Neuronal stem cell (in vitro differentiated cells): ENCODE measurements around the gene NSD2.

Experiments
- DNase-seq: peaks from one replicate; pipeline ENCODE4 v3.0.0-alpha.2; 2013; ENCODE audit warnings: low spot score
- H2AFZ ChIP-seq: one replicate; pipeline ENCODE4 v1.6.1; 2013; ENCODE audit warnings: mild to moderate bottlenecking, low read length, inconsistent platforms
- H2AK5ac ChIP-seq: 2 replicates; pipeline ENCODE4 v1.6.1; 2013; ENCODE audit warnings: low read depth, mild to moderate bottlenecking, inconsistent platforms, low read length, moderate library complexity, mixed read lengths
- H2BK120ac ChIP-seq: 2 replicates; pipeline ENCODE4 v1.6.1; 2013; ENCODE audit warnings: low read depth, mild to moderate bottlenecking, inconsistent platforms, low read length, moderate library complexity, mixed read lengths
- H2BK12ac ChIP-seq: one replicate; pipeline ENCODE4 v1.6.1; 2013; ENCODE audit warnings: low read length, inconsistent platforms
- H2BK15ac ChIP-seq: 2 replicates; pipeline ENCODE4 v1.6.1; 2013; ENCODE audit warnings: mild to moderate bottlenecking, low read length, inconsistent platforms, mixed read lengths
- H2BK5ac ChIP-seq: one replicate; pipeline ENCODE4 v1.6.1; 2013; ENCODE audit warnings: inconsistent platforms, mild to moderate bottlenecking, low read length, moderate library complexity
- H3K14ac ChIP-seq: one replicate; pipeline ENCODE4 v1.6.1; 2013; ENCODE audit warnings: low read length, inconsistent platforms
- H3K18ac ChIP-seq: 2 replicates; pipeline ENCODE4 v1.6.1; 2013; ENCODE audit warnings: low read length, inconsistent platforms
- H3K23ac ChIP-seq: 2 replicates; pipeline ENCODE4 v1.6.1; 2013; ENCODE audit warnings: low read depth, mild to moderate bottlenecking, mixed read lengths, low read length, inconsistent platforms; ENCODE audit not compliant: poor library complexity
- H3K27ac ChIP-seq: replicated peaks from 3 replicates; pipeline ENCODE4 v1.5.1; 2013; ENCODE audit warnings: low read length, inconsistent platforms
- H3K27me3 ChIP-seq, 3 experiments: 2 replicates each; pipeline ENCODE4 v1.6.1; 2013; ENCODE audit warnings: low read length in 3 of 3, mild to moderate bottlenecking in 2 of 3, inconsistent platforms in 1 of 3, low read depth in 1 of 3, mixed read lengths in 1 of 3, moderate library complexity in 1 of 3; ENCODE audit not compliant: control insufficient read depth in 3 of 3, insufficient read depth in 3 of 3
- H3K36me3 ChIP-seq, 2 donors: replicated peaks in 1 of 2; 2 replicates each; pipeline ENCODE4 v1.6.1; 2013; ENCODE audit warnings: low read length in 2 of 2; ENCODE audit not compliant: control insufficient read depth in 2 of 2, insufficient read depth in 2 of 2
- H3K4ac ChIP-seq: 2 replicates; pipeline ENCODE4 v1.6.1; 2013; ENCODE audit warnings: inconsistent platforms, mild to moderate bottlenecking, low read length, moderate library complexity
- H3K4me1 ChIP-seq, 2 donors: 1 replicate in 1 of 2; 2 replicates in 1 of 2; pipeline ENCODE4 v1.6.1; 2013; ENCODE audit warnings: low read length in 2 of 2, low read depth in 1 of 2; ENCODE audit not compliant: control insufficient read depth in 2 of 2, insufficient read depth in 1 of 2
- H3K4me2 ChIP-seq: one replicate; pipeline ENCODE4 v1.6.1; 2013; ENCODE audit warnings: mild to moderate bottlenecking, low read length, inconsistent platforms; ENCODE audit not compliant: insufficient read depth, poor library complexity, severe bottlenecking
- H3K4me3 ChIP-seq, 2 donors: 2 replicates each; pipeline ENCODE4 v1.5.1; 2013; ENCODE audit warnings: low read length in 2 of 2, mild to moderate bottlenecking in 2 of 2, inconsistent platforms in 1 of 2, moderate library complexity in 1 of 2
- H3K79me1 ChIP-seq: one replicate; pipeline ENCODE4 v1.6.1; 2013; ENCODE audit warnings: low read depth, mild to moderate bottlenecking, inconsistent platforms, low read length, moderate library complexity
- H3K9ac ChIP-seq: one replicate; pipeline ENCODE4 v1.6.1; 2013; ENCODE audit warnings: mild to moderate bottlenecking, low read depth, low read length, inconsistent platforms; ENCODE audit not compliant: poor library complexity
- H3K9me3 ChIP-seq, 2 donors: replicated peaks in 1 of 2; 2 replicates each; pipeline versions ENCODE3 to v1.6.1; 2013; ENCODE audit warnings: low read length in 2 of 2, mild to moderate bottlenecking in 2 of 2, inconsistent platforms in 1 of 2, low read depth in 1 of 2, mixed read lengths in 1 of 2, moderate library complexity in 1 of 2; ENCODE audit not compliant: control insufficient read depth in 2 of 2, insufficient read depth in 1 of 2
- H4K8ac ChIP-seq: one replicate; pipeline ENCODE4 v1.6.1; 2013; ENCODE audit warnings: low read depth, mild to moderate bottlenecking, inconsistent platforms, low read length, moderate library complexity
- H4K91ac ChIP-seq: one replicate; pipeline ENCODE4 v1.6.1; 2013; ENCODE audit warnings: low read length, low read depth, mild to moderate bottlenecking, inconsistent platforms; ENCODE audit not compliant: poor library complexity
- WGBS, 2 donors: extraction: QIAGEN DNeasy Blood & Tissue Kit; methylation state at CpG; one replicate each; pipeline ENCODE4 v1.1.7; 2013; ENCODE audit warnings: missing lambda C conversion rate in 2 of 2, mixed read lengths in 1 of 2; ENCODE audit not compliant: insufficient read length in 2 of 2, insufficient replicate concordance in 1 of 2; ENCODE audit errors: extremely low coverage in 2 of 2; 5-methylcytosine and 5-hydroxymethylcytosine counted together

NSD2 gene

GRCh38 chr4:1986578-1987210 is 115.5 kb downstream of the NSD2 start:
- H3K18ac ChIP-seq = no peak overlapping the region
- H3K14ac ChIP-seq = no peak overlapping the region
- no peak overlapping the region for H2BK12ac ChIP-seq
- WGBS, 2 donors = no CpG with 5 or more reads among the region's 22 CpGs
- no peak overlapping the region for H2BK5ac ChIP-seq
- DNase-seq = no peak
- no peak overlapping the region for H4K91ac ChIP-seq
- peak overlapping the region; percentile 73 for H3K23ac ChIP-seq
- H3K4me1 ChIP-seq = no peaks in the 10 kb centered on the region
- H4K8ac ChIP-seq = no peak overlapping the region
- no peaks in the 10 kb centered on the region for H3K9me3 ChIP-seq
- H2BK15ac ChIP-seq = no peak overlapping the region
- no peak overlapping the region for H3K4ac ChIP-seq
- H3K36me3 ChIP-seq = peaks cover 56 to 98% of the 10 kb centered on the region in 2 donors
- no peak overlapping the region for H2AFZ ChIP-seq
- no peak overlapping the region for H3K9ac ChIP-seq
- no peaks in the 10 kb centered on the region for H3K27me3 ChIP-seq
- peaks cover 11% of the 10 kb centered on the region for H3K79me1 ChIP-seq
- no peak overlapping the region for H3K4me2 ChIP-seq
- no peak overlapping the region for H2BK120ac ChIP-seq
- no peak overlapping the region for H3K27ac ChIP-seq
- H2AK5ac ChIP-seq = no peak overlapping the region
- H3K4me3 ChIP-seq = no peak overlapping the region

DNA sequence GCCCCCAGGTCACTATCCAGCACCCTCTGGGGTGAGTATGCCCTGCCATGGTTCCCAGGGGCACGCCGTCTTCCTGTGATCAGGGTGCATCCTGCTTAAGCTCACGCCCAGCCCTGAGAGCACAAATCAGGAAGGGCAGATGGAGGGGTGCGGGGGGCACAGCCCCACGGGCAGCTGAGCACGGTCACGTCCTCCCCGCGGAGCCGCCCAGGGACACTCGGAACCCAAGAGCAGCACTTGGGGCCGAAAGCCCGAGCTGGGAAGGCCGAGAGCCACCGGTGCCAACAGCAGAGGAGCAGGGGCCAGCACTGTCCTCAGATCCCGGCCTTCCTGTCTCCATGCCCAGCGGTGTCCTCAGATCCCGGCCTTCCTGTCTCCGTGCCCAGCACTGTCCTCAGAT is 116.1 kb downstream of the NSD2 start:
- no CpG with 5 or more reads among the region's 19 CpGs for WGBS, 2 donors

GRCh38 chr4:1987721-1988326 is 116.6 kb downstream of the NSD2 start:
- no peak overlapping the region for H3K4ac ChIP-seq
- no peak overlapping the region for H3K18ac ChIP-seq
- no peak overlapping the region for H4K8ac ChIP-seq
- peak overlapping the region; percentile 65 for H3K23ac ChIP-seq
- DNase-seq = no peak
- no peaks in the 10 kb centered on the region for H3K9me3 ChIP-seq
- no peaks in the 10 kb centered on the region for H3K27me3 ChIP-seq
- H2AK5ac ChIP-seq = no peak overlapping the region
- H3K36me3 ChIP-seq = peaks cover 49 to 91% of the 10 kb centered on the region in 2 donors
- peak overlapping the region; percentile 66 for H2BK5ac ChIP-seq
- H3K79me1 ChIP-seq = peaks cover 19% of the 10 kb centered on the region
- no peak overlapping the region for H3K4me2 ChIP-seq
- H3K27ac ChIP-seq = no peak overlapping the region
- no peak overlapping the region for H3K4me3 ChIP-seq
- H3K9ac ChIP-seq = no peak overlapping the region
- H2AFZ ChIP-seq = no peak overlapping the region
- no peak overlapping the region for H2BK12ac ChIP-seq
- H3K4me1 ChIP-seq = no peaks in the 10 kb centered on the region
- no peak overlapping the region for H3K14ac ChIP-seq
- no peak overlapping the region for H2BK120ac ChIP-seq
- H2BK15ac ChIP-seq = no peak overlapping the region
- H4K91ac ChIP-seq = no peak overlapping the region
- WGBS, 2 donors = no CpG with 5 or more reads among the region's 26 CpGs

More for the DNA sequence above, 116.1 kb downstream of the NSD2 start:
- H2AK5ac ChIP-seq = no peak overlapping the region
- no peak overlapping the region for H3K4ac ChIP-seq
- H4K91ac ChIP-seq = no peak overlapping the region
- no peaks in the 10 kb centered on the region for H3K27me3 ChIP-seq
- no peak for DNase-seq
- H3K14ac ChIP-seq = peak overlapping the region; percentile 56
- no peaks in the 10 kb centered on the region for H3K9me3 ChIP-seq
- no peak overlapping the region for H4K8ac ChIP-seq
- no peaks in the 10 kb centered on the region for H3K4me1 ChIP-seq
- no peak overlapping the region for H3K27ac ChIP-seq
- peaks cover 54 to 96% of the 10 kb centered on the region in 2 donors for H3K36me3 ChIP-seq
- H2BK15ac ChIP-seq = no peak overlapping the region
- no peak overlapping the region for H3K9ac ChIP-seq
- no peak overlapping the region for H3K4me2 ChIP-seq
- no peak overlapping the region for H3K23ac ChIP-seq
- no peak overlapping the region for H2BK12ac ChIP-seq
- no peak overlapping the region for H2BK120ac ChIP-seq
- H3K4me3 ChIP-seq = no peak overlapping the region
- peaks cover 16% of the 10 kb centered on the region for H3K79me1 ChIP-seq
- no peak overlapping the region for H3K18ac ChIP-seq
- no peak overlapping the region for H2AFZ ChIP-seq
- H2BK5ac ChIP-seq = no peak overlapping the region

DNA sequence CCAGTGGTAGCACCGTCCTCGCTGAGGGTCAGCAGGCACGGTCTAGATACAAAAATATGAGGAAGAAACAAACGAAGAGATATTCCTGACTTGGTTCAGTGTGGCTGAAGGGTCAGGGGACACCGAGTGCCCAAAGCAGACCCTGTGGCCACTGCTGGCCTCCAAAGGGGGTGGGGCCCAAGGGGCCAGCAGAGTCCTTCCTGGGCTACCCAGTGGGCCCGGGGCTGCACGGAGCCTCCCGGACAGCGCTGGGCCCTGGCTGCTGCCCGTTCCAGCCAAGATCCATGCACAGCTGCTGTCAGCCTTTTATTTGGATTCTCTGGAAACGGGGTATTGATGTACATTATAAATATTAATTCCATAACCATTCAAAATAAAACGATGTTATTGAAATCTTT is 117.1 kb downstream of the NSD2 start:
- H3K14ac ChIP-seq = no peak overlapping the region
- H2BK15ac ChIP-seq = no peak overlapping the region
- no peak overlapping the region for H3K4ac ChIP-seq
- peaks cover 20% of the 10 kb centered on the region for H3K79me1 ChIP-seq
- H3K4me3 ChIP-seq = no peak overlapping the region
- no peak overlapping the region for H4K8ac ChIP-seq
- H3K9me3 ChIP-seq = no peaks in the 10 kb centered on the region
- peak overlapping the region; percentile 65 for H3K23ac ChIP-seq
- no peak overlapping the region for H2BK120ac ChIP-seq
- no peak overlapping the region for H3K9ac ChIP-seq
- no peak overlapping the region for H3K27ac ChIP-seq
- WGBS, 2 donors = no CpG with 5 or more reads among the region's 12 CpGs
- H3K36me3 ChIP-seq = peaks cover 46 to 86% of the 10 kb centered on the region in 2 donors
- no peak overlapping the region for H3K4me2 ChIP-seq
- no peak overlapping the region for H2AK5ac ChIP-seq
- H3K4me1 ChIP-seq = no peaks in the 10 kb centered on the region
- H3K18ac ChIP-seq = no peak overlapping the region
- H4K91ac ChIP-seq = no peak overlapping the region
- no peaks in the 10 kb centered on the region for H3K27me3 ChIP-seq
- H2AFZ ChIP-seq = no peak overlapping the region
- DNase-seq = no peak
- peak overlapping the region; percentile 66 for H2BK5ac ChIP-seq
- H2BK12ac ChIP-seq = no peak overlapping the region
